Tongue (tissue), 2 donors: ENCODE data around the gene RCBTB1. TPM values are rescaled to one million over a fixed set of nuclear protein-coding genes. Genes with fewer than 3 reads are reported as not detected.
A peak's percentile ranks its signal among the peaks of the same experiment; 100 is the strongest.
"Not testable (repeated sequence)": the region's sequence is repeated elsewhere in the genome, so short reads cannot be mapped to it uniquely, and the experiment has no call there.

ENCODE experiments used
- DNase-seq: peaks from one replicate; pipeline ENCODE4 v3.0.0-alpha.2; 2015
- total RNA-seq: library from RNA; depleted of rRNA; stranded (reverse); fragments of >200 nt; gene quantifications from one replicate; pipeline ENCODE4 v1.2.3, GENCODE V29; 2014

Gene RCBTB1
- total RNA-seq, 1 donor from 2014 or later, result 29.3 TPM

- DNase-seq, result no peak
These were observed 19.2 kb upstream of the RCBTB1 start for GRCh38 chr13:49604570-49604969.

GRCh38 chr13:49602615-49603014 is 17.3 kb upstream of the RCBTB1 start:
- DNase-seq, result not testable (repeated sequence)

- no peak for DNase-seq
These were observed 16.6 kb upstream of the RCBTB1 start for GRCh38 chr13:49602005-49602404.

GRCh38 chr13:49597043-49597641 is 11.8 kb upstream of the RCBTB1 start:
- no peak for DNase-seq

- DNase-seq, result no peak
These were observed 10.9 kb upstream of the RCBTB1 start for GRCh38 chr13:49596221-49596620.

GRCh38 chr13:49594576-49594975 is 9.2 kb upstream of the RCBTB1 start:
- no peak for DNase-seq

- not testable (repeated sequence) for DNase-seq
These were observed 8.5 kb upstream of the RCBTB1 start for GRCh38 chr13:49593876-49594275.

GRCh38 chr13:49590714-49591113 is 5.4 kb upstream of the RCBTB1 start:
- DNase-seq, result not testable (repeated sequence)

GRCh38 chr13:49587311-49587847 is 2.0 kb upstream of the RCBTB1 start:
- no peak for DNase-seq

- DNase-seq, result no peak
These were observed 1.4 kb upstream of the RCBTB1 start for GRCh38 chr13:49586717-49587116.

GRCh38 chr13:49584771-49585182 is 581 bp downstream of the RCBTB1 start:
- peak; percentile 17 for DNase-seq

GRCh38 chr13:49580980-49581680 is 4.2 kb downstream of the RCBTB1 start:
- DNase-seq, result no peak

GRCh38 chr13:49579501-49579900 is 5.9 kb downstream of the RCBTB1 start:
- no peak for DNase-seq

GRCh38 chr13:49571299-49572240 is 13.8 kb downstream of the RCBTB1 start:
- DNase-seq, result no peak

GRCh38 chr13:49569993-49570689 is 15.2 kb downstream of the RCBTB1 start:
- peak; percentile 19 for DNase-seq

GRCh38 chr13:49567491-49567890 is 17.9 kb downstream of the RCBTB1 start:
- no peak for DNase-seq

- no peak for DNase-seq
These were observed 18.9 kb downstream of the RCBTB1 start for GRCh38 chr13:49566461-49566860.

- not testable (repeated sequence) for DNase-seq
These were observed 19.9 kb downstream of the RCBTB1 start for GRCh38 chr13:49565461-49565860.

GRCh38 chr13:49563516-49563915 is 21.8 kb downstream of the RCBTB1 start:
- DNase-seq, result no peak

- DNase-seq, result no peak
These were observed 24.3 kb downstream of the RCBTB1 start for GRCh38 chr13:49561062-49561410.

GRCh38 chr13:49560270-49561061 is 24.9 kb downstream of the RCBTB1 start:
- peak; percentile 28 for DNase-seq
